ENCODE data around the gene EFNA3.

DNA sequence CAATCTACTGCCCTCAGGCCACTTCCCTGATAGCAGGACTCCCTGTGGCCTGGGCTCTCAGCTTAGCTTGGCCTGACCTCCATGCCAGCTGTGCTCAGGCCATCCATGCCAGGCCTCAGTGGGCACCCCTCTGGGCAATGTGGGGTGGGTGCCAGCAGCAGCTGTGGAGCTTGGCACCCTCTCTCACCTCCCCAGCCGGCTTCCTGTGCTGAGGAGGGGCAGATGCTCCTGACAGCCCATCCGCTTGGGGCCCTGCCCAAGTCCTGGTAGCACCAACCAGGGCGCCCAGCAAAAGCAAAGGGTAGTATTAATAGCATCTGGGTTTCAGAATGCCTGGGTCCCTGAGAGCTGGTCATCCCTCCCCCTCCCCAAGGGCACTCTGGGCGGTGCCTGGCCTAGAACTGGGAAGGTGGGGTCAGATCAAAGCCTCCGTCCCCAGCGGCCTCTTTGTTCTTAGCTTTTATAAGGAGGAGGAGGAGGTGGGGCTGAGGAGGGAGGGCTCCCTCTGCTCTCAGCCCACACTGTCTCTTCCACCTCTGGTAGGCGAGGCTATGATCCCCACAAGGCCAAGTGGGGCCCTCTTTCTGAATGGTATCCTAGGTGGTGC lies 9.0 kb upstream of the EFNA3 start:
- TF ChIP-seq, protein P1, sequence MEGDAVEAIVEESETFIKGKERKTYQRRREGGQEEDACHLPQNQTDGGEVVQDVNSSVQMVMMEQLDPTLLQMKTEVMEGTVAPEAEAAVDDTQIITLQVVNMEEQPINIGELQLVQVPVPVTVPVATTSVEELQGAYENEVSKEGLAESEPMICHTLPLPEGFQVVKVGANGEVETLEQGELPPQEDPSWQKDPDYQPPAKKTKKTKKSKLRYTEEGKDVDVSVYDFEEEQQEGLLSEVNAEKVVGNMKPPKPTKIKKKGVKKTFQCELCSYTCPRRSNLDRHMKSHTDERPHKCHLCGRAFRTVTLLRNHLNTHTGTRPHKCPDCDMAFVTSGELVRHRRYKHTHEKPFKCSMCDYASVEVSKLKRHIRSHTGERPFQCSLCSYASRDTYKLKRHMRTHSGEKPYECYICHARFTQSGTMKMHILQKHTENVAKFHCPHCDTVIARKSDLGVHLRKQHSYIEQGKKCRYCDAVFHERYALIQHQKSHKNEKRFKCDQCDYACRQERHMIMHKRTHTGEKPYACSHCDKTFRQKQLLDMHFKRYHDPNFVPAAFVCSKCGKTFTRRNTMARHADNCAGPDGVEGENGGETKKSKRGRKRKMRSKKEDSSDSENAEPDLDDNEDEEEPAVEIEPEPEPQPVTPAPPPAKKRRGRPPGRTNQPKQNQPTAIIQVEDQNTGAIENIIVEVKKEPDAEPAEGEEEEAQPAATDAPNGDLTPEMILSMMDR (conservative IDR thresholded peaks at IDR 0.05; ENCODE audit: low read depth, low read length), result no peak
- TF ChIP-seq, protein P2, sequence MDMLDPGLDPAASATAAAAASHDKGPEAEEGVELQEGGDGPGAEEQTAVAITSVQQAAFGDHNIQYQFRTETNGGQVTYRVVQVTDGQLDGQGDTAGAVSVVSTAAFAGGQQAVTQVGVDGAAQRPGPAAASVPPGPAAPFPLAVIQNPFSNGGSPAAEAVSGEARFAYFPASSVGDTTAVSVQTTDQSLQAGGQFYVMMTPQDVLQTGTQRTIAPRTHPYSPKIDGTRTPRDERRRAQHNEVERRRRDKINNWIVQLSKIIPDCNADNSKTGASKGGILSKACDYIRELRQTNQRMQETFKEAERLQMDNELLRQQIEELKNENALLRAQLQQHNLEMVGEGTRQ (IDR thresholded peaks at IDR 0.05; ENCODE audit: low read depth, low read length), result no peak
- no peak for TF ChIP-seq MAZ (IDR thresholded peaks at IDR 0.05; ENCODE audit: borderline replicate concordance, low read depth, low read length)
- TF ChIP-seq POLR2A (IDR thresholded peaks at IDR 0.05; ENCODE audit: low read depth, low read length), result no peak
- TF ChIP-seq SMC3 (IDR thresholded peaks at IDR 0.05; ENCODE audit: low read depth, low read length), result no peak
- TF ChIP-seq BHLHE40 (IDR thresholded peaks at IDR 0.05; ENCODE audit: low read depth, low read length), result no peak
- TF ChIP-seq RFX5 (IDR thresholded peaks at IDR 0.05; ENCODE audit: low read depth, low read length), result no peak
- TF ChIP-seq CHD1 (IDR thresholded peaks at IDR 0.05; ENCODE audit: low read depth, low read length), result no peak
